ENCODE results near the gene AACS.

AACS gene

DNA sequence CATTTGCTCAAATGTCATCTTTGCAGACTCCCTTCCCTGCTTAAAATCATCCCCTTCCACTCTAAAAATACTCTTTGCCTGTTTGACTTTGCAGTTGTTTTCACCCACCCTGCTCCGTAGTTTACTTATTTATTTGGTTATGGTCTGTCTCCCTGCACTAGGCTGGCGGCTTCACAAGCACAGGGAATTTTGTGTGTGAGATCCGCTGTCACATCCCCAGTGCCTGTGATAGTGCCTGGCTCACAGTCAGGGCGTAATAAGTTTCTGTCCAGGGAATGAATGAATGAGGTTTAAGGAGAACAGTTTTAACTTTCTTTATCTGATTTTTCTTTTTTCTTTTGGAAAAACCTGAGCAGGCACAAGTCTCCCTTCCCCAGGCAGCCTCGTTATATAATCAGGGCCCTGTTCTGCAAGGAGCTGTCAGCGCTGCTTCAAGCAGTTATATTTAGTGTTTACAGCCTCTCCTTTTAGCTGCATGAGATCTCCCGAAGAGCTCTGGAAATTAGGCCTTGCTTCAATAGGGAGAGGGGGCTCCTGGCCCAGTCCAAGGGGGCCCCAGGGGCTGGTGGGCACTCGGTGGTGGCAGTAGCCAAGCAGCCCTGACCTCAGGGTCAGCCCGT, 107.1 kb downstream of the AACS start:
- Histone ChIP-seq H3K36me3 (ENCODE audit: low read depth) (no peaks in the 10 kb centered on the region), H3K27me3 (ENCODE audit: insufficient read depth, poor library complexity, severe bottlenecking) (no peaks in the 10 kb centered on the region), H3K4me3 (ENCODE audit: severe bottlenecking) (no peak overlapping the region), H3K9me3 (ENCODE audit: severe bottlenecking) (no peaks in the 10 kb centered on the region), H3K4me1 (ENCODE audit: insufficient read depth, poor library complexity, severe bottlenecking) (no peaks in the 10 kb centered on the region), H3K27ac (ENCODE audit: poor library complexity, severe bottlenecking) (no peak overlapping the region)
- DNase-seq (ENCODE audit: low spot score) (no peak), ATAC-seq (ENCODE audit: low read depth) (no peak)
- TF ChIP-seq, protein P1, sequence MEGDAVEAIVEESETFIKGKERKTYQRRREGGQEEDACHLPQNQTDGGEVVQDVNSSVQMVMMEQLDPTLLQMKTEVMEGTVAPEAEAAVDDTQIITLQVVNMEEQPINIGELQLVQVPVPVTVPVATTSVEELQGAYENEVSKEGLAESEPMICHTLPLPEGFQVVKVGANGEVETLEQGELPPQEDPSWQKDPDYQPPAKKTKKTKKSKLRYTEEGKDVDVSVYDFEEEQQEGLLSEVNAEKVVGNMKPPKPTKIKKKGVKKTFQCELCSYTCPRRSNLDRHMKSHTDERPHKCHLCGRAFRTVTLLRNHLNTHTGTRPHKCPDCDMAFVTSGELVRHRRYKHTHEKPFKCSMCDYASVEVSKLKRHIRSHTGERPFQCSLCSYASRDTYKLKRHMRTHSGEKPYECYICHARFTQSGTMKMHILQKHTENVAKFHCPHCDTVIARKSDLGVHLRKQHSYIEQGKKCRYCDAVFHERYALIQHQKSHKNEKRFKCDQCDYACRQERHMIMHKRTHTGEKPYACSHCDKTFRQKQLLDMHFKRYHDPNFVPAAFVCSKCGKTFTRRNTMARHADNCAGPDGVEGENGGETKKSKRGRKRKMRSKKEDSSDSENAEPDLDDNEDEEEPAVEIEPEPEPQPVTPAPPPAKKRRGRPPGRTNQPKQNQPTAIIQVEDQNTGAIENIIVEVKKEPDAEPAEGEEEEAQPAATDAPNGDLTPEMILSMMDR (IDR thresholded peaks at IDR 0.05; ENCODE audit: poor library complexity, severe bottlenecking): no peak

DNA sequence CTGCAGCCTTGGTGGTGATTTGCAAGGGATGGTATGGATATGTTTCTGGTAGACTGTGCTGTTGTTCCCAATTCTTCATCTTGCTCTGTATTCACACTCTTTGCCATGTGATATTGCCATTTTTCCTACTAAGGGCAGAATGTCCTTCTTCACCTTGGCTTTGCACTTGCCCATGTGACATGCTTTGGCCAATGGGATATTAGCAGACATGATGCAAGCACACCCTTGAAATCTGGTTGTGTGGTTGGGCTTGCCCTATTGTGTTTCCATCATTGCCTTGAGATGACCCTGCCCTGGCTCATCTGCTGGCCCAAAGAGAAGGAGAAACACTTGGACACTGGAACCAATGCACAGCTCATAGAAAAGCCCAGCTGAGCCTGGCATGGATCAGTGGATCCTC, 110.3 kb downstream of the AACS start:
- ATAC-seq (ENCODE audit: low read depth) (no peak), DNase-seq (ENCODE audit: low spot score) (no peak)
- Histone ChIP-seq H3K27me3 (ENCODE audit: insufficient read depth, poor library complexity, severe bottlenecking) (no peaks in the 10 kb centered on the region), H3K4me1 (ENCODE audit: insufficient read depth, poor library complexity, severe bottlenecking) (no peaks in the 10 kb centered on the region), H3K9me3 (ENCODE audit: severe bottlenecking) (no peaks in the 10 kb centered on the region), H3K27ac (ENCODE audit: poor library complexity, severe bottlenecking) (no peak overlapping the region), H3K4me3 (ENCODE audit: severe bottlenecking) (no peak overlapping the region), H3K36me3 (ENCODE audit: low read depth) (no peaks in the 10 kb centered on the region)
- TF ChIP-seq, protein P1 (IDR thresholded peaks at IDR 0.05; ENCODE audit: poor library complexity, severe bottlenecking): no peak

DNA sequence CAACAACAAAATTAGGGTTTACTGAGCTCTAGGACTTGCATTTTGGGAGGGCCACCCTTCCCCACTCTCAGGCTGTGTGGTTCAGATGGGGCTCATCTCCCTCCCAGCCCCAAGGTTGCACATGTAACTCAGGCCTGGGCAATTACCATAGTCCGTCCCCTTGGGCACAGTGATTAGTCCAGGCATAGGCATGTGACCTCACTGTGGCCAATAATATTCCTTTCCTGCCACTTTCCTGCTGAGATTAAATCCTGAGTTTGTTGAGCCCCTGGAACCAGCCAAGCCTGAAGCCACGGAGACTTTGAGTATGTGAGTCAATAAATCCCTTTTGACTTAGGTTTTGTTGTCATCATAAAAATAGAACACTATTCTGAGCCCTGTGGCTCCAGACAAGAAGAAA, 113.0 kb downstream of the AACS start:
- no peaks in the 10 kb centered on the region for H3K9me3 ChIP-seq (ENCODE audit: severe bottlenecking)
- no peak overlapping the region for H3K27ac ChIP-seq (ENCODE audit: poor library complexity, severe bottlenecking)
- ATAC-seq (ENCODE audit: low read depth) (no peak), DNase-seq (ENCODE audit: low spot score) (no peak)
- TF ChIP-seq, protein P1 (IDR thresholded peaks at IDR 0.05; ENCODE audit: poor library complexity, severe bottlenecking): no peak
- H3K4me3 ChIP-seq (ENCODE audit: severe bottlenecking): no peak overlapping the region
- no peaks in the 10 kb centered on the region for H3K27me3 ChIP-seq (ENCODE audit: insufficient read depth, poor library complexity, severe bottlenecking)
- H3K4me1 ChIP-seq (ENCODE audit: insufficient read depth, poor library complexity, severe bottlenecking): no peaks in the 10 kb centered on the region
- H3K36me3 ChIP-seq (ENCODE audit: low read depth): no peaks in the 10 kb centered on the region

DNA sequence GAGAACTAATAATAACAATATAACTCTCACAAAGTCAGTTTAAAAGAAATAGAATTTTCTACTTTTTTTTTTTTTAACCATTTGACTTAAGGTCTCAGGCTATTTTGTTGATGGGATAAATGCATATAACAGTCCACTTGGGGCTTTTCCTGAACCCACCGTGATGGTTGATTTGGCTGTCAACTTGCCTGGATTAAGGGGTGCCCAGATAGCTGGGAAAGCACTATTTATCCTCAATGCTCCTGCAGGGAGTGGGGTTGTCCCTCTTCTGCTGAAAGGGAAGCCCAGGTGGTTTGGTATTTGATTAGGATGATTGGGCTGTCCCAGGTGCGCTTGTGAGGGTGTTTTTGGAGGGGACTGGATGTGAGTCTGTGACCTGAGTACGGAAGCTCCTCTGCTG, 114.9 kb downstream of the AACS start:
- TF ChIP-seq, protein P1 (IDR thresholded peaks at IDR 0.05; ENCODE audit: poor library complexity, severe bottlenecking): no peak
- H3K4me1 ChIP-seq (ENCODE audit: insufficient read depth, poor library complexity, severe bottlenecking): no peaks in the 10 kb centered on the region
- H3K9me3 ChIP-seq (ENCODE audit: severe bottlenecking): no peaks in the 10 kb centered on the region
- no peak overlapping the region for H3K4me3 ChIP-seq (ENCODE audit: severe bottlenecking)
- H3K27me3 ChIP-seq (ENCODE audit: insufficient read depth, poor library complexity, severe bottlenecking): peaks cover 7% of the 10 kb centered on the region
- H3K27ac ChIP-seq (ENCODE audit: poor library complexity, severe bottlenecking): no peak overlapping the region
- DNase-seq (ENCODE audit: low spot score): no peak
- H3K36me3 ChIP-seq (ENCODE audit: low read depth): no peaks in the 10 kb centered on the region
- ATAC-seq (ENCODE audit: low read depth): no peak

DNA sequence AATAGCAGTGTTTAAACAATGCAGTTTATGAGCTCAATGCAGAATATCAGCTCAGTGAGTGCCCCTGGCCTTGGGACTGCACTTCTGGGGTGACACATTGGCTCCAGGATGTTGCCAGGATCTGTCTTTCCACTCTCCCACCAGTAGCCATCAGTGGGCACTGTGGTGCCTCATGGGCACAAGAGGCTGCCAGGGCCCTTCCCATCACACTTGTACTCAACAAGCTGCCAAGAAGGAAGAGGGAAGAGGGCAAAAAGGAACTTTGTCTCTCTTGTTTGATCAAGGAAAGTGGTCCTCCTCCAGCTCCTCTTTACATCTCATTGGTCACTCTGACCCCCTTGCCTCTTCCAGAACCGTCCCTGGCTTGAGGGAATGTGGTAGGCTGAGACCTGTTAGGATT, 115.9 kb downstream of the AACS start:
- TF ChIP-seq, protein P1 (IDR thresholded peaks at IDR 0.05; ENCODE audit: poor library complexity, severe bottlenecking): no peak
- ATAC-seq (ENCODE audit: low read depth) (no peak), DNase-seq (ENCODE audit: low spot score) (no peak)
- no peaks in the 10 kb centered on the region for H3K36me3 ChIP-seq (ENCODE audit: low read depth)
- peaks cover 7% of the 10 kb centered on the region for H3K27me3 ChIP-seq (ENCODE audit: insufficient read depth, poor library complexity, severe bottlenecking)
- H3K4me3 ChIP-seq (ENCODE audit: severe bottlenecking): no peak overlapping the region
- H3K4me1 ChIP-seq (ENCODE audit: insufficient read depth, poor library complexity, severe bottlenecking): no peaks in the 10 kb centered on the region
- H3K27ac ChIP-seq (ENCODE audit: poor library complexity, severe bottlenecking): no peak overlapping the region
- no peaks in the 10 kb centered on the region for H3K9me3 ChIP-seq (ENCODE audit: severe bottlenecking)

All from RWPE2 (cell line).